Endodermal cell (in vitro differentiated cells): ENCODE results near the gene TCF25. TPM values are rescaled to one million over a fixed set of nuclear protein-coding genes. Genes with fewer than 3 reads are reported as not detected.

Experiments used
- DNase-seq: peaks from one replicate; pipeline ENCODE4 v3.0.0-alpha.2; 2017
- H3K27ac ChIP-seq: 2 replicates; pipeline ENCODE4 v1.5.1; 2013; ENCODE audit warnings: mild to moderate bottlenecking, low read depth, low read length, moderate library complexity
- H3K27me3 ChIP-seq: 2 replicates; pipeline ENCODE4 v1.6.1; 2013; ENCODE audit warnings: mild to moderate bottlenecking, low read length, moderate library complexity; ENCODE audit not compliant: insufficient read depth, control insufficient read depth, poor library complexity, severe bottlenecking
- H3K36me3 ChIP-seq: 2 replicates; pipeline ENCODE4 v1.7.0; 2013; ENCODE audit warnings: mild to moderate bottlenecking, low read length, moderate library complexity; ENCODE audit not compliant: control insufficient read depth, insufficient read depth
- H3K4me1 ChIP-seq: one replicate; pipeline ENCODE4 v1.7.0; 2013; ENCODE audit warnings: low read length; ENCODE audit not compliant: control insufficient read depth, insufficient read depth
- H3K4me3 ChIP-seq: 2 replicates; pipeline ENCODE4 v1.5.1; 2013; ENCODE audit warnings: mild to moderate bottlenecking, low read length, moderate library complexity
- H3K9ac ChIP-seq: 2 replicates; pipeline ENCODE4 v1.6.1; 2013; ENCODE audit warnings: mild to moderate bottlenecking, low read length, moderate library complexity; ENCODE audit not compliant: poor library complexity, severe bottlenecking; ENCODE audit errors: extremely low read depth
- H3K9me3 ChIP-seq: 2 replicates; pipeline ENCODE4 v1.6.1; 2013; ENCODE audit warnings: mild to moderate bottlenecking, low read length, moderate library complexity; ENCODE audit not compliant: control insufficient read depth
- H3K27ac Mint-ChIP-seq: 2 replicates; pipeline ENCODE4 v1.8.0; 2020; ENCODE audit warnings: mixed read lengths
- H3K27me3 Mint-ChIP-seq: 2 replicates; pipeline ENCODE4 v1.8.0; 2021; ENCODE audit warnings: mild to moderate bottlenecking, mixed read lengths; ENCODE audit not compliant: insufficient read depth
- H3K36me3 Mint-ChIP-seq: 2 replicates; pipeline ENCODE4 v1.8.0; 2020; ENCODE audit warnings: low read depth, mixed read lengths
- H3K4me1 Mint-ChIP-seq: 2 replicates; pipeline ENCODE4 v1.8.0; 2020; ENCODE audit warnings: mixed read lengths
- H3K4me3 Mint-ChIP-seq: 2 replicates; pipeline ENCODE4 v1.8.0; 2020; ENCODE audit warnings: mild to moderate bottlenecking, moderate library complexity, mixed read lengths
- H3K9me3 Mint-ChIP-seq: 2 replicates; pipeline ENCODE4 v1.8.0; 2020; ENCODE audit warnings: mild to moderate bottlenecking, mixed read lengths
- WGBS, 2 experiments: methylation state at CpG; one replicate each; pipeline versions ENCODE4 v1.1.5 to v1.1.7; 2013; ENCODE audit warnings: missing lambda C conversion rate in 2 of 2, mixed read lengths in 1 of 2; ENCODE audit not compliant: insufficient coverage in 1 of 2, insufficient read length in 1 of 2; 5-methylcytosine and 5-hydroxymethylcytosine counted together
- total RNA-seq, 2 donors: library from RNA; stranded (reverse); fragmentation: NEBNext Ultra II Directional in 1 of 2; extraction: Animal tissue kit (Norgen Biotek cat#: 25700) in 1 of 2; gene quantifications; 2 replicates in 1 of 2; 3 replicates in 1 of 2; pipeline ENCODE4 v1.2.1, GENCODE V29; 2021
- TF ChIP-seq, protein P1 (sequence below): fragments of 200-600 bp; sonication (generic); conservative IDR thresholded peaks from 2 replicates; pipeline ENCODE4 v1.5.0; 2021; ENCODE audit warnings: antibody characterized with exemption, mild to moderate bottlenecking

TCF25 gene
- total RNA-seq, 2 donors from 2014 or later, result 172 to 176 TPM

DNA sequence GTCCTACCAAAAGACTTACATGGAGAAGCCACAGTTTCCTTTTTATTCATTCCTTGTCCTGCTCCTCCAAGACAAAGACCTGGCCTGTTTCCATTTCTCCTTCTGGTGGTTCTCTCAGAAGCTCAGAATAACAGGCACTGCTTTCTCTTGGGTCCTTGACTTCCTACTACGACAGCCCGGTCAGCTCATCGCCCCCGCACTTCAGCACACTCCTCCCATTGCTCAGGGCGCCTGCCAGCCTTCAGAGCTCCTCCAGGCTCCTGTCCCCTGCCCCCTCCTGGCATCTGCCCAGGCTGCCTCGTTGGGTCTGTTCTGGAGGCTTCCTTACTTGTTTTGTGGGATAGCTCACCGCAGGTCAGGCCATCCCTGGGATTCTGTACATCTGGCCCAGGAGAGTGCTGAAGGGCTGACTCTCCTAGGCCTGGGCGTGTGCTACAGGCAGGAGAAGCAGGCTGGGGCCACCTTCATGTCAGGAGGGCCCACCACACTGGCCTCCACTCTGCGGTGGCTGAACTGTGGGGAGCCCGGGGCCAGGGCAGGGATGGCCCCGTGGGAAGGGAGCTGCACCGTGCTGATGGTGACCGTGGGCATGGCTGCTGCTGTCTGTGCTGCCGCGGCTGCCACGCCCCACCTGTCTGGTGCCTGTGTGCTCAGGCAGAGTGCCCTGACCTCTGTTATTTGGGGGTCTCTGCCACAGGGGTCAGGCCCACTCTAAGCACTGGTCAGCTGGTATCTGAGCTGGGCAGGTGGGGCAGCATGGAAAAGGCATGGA lies 17.7 kb downstream of the TCF25 start:
- no peak overlapping the region for H3K4me3 ChIP-seq
- 92 to 95% methylated on average over 10 to 16 of the region's 16 CpGs for WGBS, 2 experiments
- Mint-ChIP-seq H3K9me3 (no peaks in the 10 kb centered on the region), H3K4me3 (no peak overlapping the region), H3K4me1 (no peaks in the 10 kb centered on the region), H3K27me3 (no peaks in the 10 kb centered on the region), H3K36me3 (peaks cover 73% of the 10 kb centered on the region), H3K27ac (peak overlapping the region; percentile 59)
- H3K27me3 ChIP-seq, result no peaks in the 10 kb centered on the region
- no peaks in the 10 kb centered on the region for H3K4me1 ChIP-seq
- H3K9me3 ChIP-seq, result no peaks in the 10 kb centered on the region
- H3K9ac ChIP-seq, result no peak overlapping the region
- TF ChIP-seq, protein P1, sequence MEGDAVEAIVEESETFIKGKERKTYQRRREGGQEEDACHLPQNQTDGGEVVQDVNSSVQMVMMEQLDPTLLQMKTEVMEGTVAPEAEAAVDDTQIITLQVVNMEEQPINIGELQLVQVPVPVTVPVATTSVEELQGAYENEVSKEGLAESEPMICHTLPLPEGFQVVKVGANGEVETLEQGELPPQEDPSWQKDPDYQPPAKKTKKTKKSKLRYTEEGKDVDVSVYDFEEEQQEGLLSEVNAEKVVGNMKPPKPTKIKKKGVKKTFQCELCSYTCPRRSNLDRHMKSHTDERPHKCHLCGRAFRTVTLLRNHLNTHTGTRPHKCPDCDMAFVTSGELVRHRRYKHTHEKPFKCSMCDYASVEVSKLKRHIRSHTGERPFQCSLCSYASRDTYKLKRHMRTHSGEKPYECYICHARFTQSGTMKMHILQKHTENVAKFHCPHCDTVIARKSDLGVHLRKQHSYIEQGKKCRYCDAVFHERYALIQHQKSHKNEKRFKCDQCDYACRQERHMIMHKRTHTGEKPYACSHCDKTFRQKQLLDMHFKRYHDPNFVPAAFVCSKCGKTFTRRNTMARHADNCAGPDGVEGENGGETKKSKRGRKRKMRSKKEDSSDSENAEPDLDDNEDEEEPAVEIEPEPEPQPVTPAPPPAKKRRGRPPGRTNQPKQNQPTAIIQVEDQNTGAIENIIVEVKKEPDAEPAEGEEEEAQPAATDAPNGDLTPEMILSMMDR, result no peak
- H3K36me3 ChIP-seq, result peaks cover 58% of the 10 kb centered on the region
- no peak overlapping the region for H3K27ac ChIP-seq
- no peak for DNase-seq

DNA sequence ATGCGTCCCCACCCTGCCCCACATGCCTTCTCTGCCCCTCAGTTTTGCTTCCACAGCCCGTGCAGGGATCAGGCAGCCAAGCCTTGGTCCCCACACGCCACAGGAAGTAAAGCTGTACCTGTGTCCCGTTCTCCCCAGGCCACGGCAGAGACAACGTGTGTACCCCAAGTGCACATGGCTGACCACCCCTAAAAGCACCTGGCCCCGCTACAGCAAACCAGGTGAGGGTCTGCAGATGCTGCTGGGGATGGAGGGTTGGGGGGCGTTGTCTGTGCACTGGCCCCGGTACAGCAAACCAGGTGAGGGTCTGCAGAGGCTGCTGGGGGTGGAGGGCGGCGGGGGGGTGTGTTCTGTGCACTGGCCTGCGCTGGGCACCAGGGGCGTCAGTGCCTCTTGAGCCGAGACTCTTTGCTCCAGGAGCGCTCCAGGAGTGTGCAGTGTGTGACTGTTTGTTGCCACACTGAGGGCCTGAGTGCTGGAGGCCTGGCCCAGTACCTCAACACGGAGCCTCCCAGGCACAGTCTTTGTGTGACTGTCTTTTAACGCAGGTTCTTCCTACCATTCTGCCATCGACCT lies 18.8 kb downstream of the TCF25 start:
- Histone ChIP-seq H3K4me1 (no peaks in the 10 kb centered on the region), H3K4me3 (no peak overlapping the region), H3K27me3 (no peaks in the 10 kb centered on the region), H3K9ac (no peak overlapping the region), H3K27ac (no peak overlapping the region), H3K9me3 (no peaks in the 10 kb centered on the region), H3K36me3 (peaks cover 58% of the 10 kb centered on the region)
- WGBS, 2 experiments, result 92 to 94% methylated on average over 10 to 18 of the region's 18 CpGs
- H3K36me3 Mint-ChIP-seq, result peaks cover 72% of the 10 kb centered on the region
- H3K4me3 Mint-ChIP-seq, result no peak overlapping the region
- TF ChIP-seq, protein P1, result no peak
- no peaks in the 10 kb centered on the region for H3K9me3 Mint-ChIP-seq
- no peak for DNase-seq
- H3K4me1 Mint-ChIP-seq, result no peaks in the 10 kb centered on the region
- H3K27ac Mint-ChIP-seq, result no peak overlapping the region
- H3K27me3 Mint-ChIP-seq, result no peaks in the 10 kb centered on the region

DNA sequence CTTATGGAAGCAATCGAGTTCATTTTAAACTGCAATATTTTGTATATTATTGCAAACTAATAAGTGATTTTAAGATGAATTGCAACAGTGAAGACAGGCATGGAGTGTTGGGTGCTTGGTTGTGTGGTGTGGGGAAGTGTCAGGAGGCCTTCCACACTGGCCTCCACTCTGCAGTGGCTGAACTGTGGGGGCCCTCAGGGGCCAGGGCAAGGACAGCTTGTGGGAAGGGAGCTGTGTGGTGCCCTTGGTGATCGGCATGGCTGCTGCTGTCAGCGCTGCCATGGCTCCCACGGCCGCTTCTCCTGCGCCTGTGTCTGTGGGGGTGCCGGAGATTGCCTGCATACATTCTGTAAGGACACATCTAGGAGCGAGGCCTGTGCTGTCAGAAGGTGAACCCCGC lies 19.2 kb downstream of the TCF25 start:
- Mint-ChIP-seq H3K4me1 (no peaks in the 10 kb centered on the region), H3K36me3 (peaks cover 72% of the 10 kb centered on the region), H3K27ac (no peak overlapping the region), H3K9me3 (no peaks in the 10 kb centered on the region), H3K27me3 (no peaks in the 10 kb centered on the region), H3K4me3 (no peak overlapping the region)
- H3K36me3 ChIP-seq, result peaks cover 58% of the 10 kb centered on the region
- no peak for DNase-seq
- H3K9ac ChIP-seq, result no peak overlapping the region
- no peaks in the 10 kb centered on the region for H3K27me3 ChIP-seq
- H3K27ac ChIP-seq, result no peak overlapping the region
- no peaks in the 10 kb centered on the region for H3K4me1 ChIP-seq
- TF ChIP-seq, protein P1, result no peak
- 93 to 100% methylated on average over 3 to 9 of the region's 9 CpGs for WGBS, 2 experiments
- H3K9me3 ChIP-seq, result no peaks in the 10 kb centered on the region
- no peak overlapping the region for H3K4me3 ChIP-seq
